GM18868 (cell line): Measurements from ENCODE around the gene RPTOR.

Experiments used
- ATAC-seq: cut with Tn5 transposase; IDR thresholded peaks from one replicate; pipeline ENCODE4 v1.9.1; 2021; ENCODE audit warnings: mild to moderate bottlenecking, moderate library complexity; ENCODE audit not compliant: unreplicated experiment

The RPTOR gene

DNA sequence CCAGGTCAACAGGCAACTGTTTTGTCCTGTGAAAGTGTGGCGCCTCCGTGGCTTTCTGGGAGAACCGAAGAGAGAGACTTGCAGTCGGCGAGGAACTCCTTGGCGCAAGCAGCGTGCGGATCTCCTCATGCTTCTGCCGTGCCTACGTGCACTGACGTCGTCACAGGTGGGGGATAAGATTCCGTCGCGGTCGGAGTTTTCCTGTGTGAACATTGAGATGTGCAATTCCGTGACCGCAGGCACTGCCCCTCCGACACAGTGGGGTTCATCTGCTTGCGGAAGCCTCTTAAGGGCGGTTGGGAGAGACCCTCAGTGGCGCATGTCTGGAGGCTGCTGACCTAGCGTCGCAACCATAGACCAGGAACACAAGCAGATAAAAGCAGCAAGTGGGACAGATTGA is 234.7 kb downstream of the RPTOR start:
- no peak for ATAC-seq

DNA sequence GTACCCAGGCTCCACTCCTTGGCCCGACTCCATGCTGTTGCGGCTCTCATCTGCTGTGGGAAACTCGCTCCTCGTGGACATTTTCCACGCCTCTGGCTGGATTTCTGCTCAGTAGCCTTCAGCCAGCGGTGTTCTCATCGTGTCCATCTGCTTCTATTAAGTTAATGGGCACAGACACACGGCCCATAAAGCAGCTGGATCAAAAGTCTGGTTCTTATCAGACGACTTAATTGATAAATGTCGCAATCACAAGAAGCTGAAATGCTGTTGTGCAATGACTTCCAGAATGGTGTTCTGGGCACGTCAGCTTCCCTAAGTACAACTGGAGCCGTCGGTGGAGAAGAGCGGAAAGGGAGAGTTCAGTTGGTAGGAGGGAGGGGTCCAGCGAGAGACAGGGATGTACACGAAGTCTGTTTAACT is 235.3 kb downstream of the RPTOR start:
- ATAC-seq, result no peak

DNA sequence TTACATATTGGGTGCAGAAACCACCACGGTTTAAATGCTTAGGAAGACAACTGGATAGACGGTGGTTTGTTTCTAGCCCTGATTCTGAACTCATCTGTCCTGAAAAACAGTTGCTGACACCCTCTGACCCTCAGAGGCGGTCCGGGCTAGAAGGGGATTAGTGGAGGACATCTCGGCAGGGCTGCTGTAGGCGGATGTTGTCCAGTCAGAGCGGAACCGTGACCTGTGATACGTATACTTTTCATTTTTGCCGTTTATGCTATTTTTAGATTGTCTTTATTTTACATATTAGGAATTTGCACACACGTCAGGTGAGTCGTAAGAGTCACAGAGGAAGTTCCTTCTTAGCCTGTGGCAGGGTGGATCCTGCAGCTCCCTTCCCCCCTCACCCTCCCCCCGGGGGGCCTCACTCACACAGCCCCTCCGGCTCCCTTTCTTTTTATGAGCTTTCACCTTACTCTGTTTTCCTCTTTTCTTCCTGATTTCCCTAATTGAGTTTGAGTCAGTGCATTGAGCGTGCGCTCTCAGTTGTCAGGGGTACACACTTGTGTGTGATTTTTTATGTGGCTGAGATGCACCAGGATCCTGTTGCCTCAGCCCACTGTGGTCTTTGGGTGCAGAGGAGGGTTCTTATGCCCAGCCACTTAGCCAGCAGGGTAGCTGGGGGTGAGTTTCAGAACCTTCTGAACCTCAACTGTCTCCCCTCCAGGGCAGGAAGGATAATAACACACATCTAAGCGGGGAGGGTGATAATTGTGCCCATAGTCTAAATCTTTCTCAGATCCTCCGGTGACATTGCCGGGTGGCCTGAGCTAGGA is 236.0 kb downstream of the RPTOR start:
- peak; percentile 67 for ATAC-seq

DNA sequence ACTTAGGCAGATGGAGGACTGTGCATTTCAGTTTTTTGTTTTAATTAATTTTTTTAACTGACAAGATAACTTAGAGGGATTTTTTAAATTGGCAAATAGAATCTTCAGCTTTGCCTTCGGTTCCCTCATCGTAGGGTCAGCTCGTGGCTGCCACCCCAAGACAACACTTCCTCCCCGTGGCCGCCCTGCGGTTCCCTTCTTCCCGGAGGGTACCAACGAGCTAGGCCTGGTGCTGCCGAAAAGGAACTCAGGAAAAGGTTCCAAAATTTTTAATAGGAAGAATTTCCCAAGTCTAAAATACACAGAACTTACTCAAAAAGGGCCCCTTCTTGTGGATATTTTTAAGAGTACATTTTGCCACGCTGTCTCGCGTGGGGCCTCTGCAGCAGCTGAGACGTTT is 236.6 kb downstream of the RPTOR start:
- ATAC-seq, result no peak

DNA sequence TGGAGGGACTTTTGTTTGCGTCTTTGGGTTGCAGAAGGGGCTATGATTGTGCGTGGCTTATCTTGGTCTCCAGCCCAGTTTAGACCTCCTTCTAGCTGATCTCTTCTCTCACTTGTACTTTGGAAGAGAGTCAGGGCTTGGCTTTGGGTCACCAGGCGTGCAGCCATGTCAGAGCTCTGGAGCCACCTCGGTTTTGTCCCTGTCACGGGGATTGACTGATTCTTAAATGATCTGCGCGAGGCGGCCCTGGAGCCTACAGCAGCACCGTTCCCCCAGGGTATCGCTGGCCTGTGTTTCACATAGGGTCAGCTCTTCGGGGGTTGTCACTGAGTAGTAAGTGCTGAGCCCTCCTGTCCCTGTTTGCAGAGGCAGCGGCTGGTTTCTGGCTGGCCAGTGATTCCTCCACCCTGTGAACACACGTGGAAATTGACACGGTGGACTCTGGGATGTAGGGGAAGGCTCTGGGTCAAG is 237.2 kb downstream of the RPTOR start:
- ATAC-seq, result no peak

DNA sequence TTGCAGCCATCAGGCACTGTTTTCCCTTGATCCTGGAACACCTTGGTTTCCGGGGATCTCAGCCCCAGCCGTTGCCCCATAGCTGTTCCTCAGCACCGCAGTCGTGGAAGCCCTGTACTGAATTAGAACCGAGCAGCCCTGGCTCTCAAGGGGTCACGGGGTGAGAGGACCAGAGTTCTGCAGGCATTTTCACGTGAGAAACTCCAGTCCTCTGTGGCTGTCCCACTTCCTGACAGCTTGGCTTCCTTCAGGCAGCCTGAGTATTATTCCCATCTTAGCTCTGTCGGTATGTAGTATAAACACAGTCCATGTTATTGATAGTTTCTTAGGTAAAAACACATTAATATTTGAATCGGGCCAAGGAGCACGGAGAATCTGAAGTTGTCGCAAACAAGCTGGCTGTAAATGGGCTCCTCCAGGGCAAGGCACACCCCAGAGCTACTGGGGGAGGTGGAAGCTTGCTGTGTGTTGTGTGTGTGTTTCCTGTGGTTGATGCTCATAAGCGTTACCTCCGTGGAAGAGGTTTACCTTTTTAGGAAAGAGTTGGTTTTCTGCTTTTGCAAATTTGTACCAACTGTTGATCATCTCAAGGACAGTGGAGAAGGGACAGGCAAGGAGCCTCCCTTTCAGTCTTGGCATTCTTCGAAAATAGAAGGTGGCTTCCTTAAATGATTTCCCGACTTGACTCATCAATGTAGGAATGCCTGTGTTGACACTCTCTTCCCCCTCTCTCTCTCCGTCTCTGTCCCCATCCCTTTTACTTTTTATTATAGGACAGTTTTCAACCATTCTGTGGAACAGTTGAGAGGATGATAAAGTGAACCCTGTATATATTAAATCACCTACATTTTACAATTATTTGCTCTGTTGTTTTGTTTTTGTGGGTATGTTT is 238.1 kb downstream of the RPTOR start:
- ATAC-seq, result no peak

DNA sequence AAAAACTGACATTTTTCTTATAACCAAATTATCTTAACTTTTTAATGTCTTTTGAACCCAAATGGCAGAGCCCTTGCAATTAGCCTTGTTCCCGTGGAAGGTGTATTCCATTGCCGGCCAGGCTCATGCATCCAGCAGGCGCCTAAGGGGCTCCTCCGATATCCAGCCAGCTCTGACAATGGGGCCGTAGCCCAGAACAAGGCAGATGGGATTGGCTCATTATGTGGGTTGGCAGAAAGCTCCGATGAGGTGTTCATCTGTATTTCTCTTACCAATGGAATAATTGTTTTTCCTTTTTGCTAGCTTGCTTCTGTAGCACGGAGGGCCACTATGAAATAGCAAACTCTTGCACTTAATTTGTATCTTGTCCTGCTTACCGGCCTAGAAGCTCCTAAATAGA is 238.8 kb downstream of the RPTOR start:
- no peak for ATAC-seq

DNA sequence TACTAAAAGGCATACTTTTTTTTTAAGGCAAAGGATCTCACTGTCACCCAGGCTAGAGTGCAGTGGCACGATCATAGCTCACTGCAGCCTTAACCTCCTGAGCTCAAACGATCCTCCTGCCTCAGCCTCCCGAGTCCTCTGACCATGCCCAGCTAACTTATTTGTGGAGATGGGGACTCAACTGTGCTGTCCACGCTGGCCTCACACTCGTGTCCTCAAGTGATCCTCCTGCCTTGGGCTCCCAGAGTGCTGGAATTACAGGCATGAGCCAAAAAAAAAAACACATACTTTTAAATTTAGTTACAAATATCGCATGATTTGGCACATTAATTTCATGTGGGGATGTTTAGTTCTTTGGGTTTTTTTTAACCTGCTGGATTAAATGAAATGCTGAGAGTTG is 239.3 kb downstream of the RPTOR start:
- ATAC-seq, result no peak

DNA sequence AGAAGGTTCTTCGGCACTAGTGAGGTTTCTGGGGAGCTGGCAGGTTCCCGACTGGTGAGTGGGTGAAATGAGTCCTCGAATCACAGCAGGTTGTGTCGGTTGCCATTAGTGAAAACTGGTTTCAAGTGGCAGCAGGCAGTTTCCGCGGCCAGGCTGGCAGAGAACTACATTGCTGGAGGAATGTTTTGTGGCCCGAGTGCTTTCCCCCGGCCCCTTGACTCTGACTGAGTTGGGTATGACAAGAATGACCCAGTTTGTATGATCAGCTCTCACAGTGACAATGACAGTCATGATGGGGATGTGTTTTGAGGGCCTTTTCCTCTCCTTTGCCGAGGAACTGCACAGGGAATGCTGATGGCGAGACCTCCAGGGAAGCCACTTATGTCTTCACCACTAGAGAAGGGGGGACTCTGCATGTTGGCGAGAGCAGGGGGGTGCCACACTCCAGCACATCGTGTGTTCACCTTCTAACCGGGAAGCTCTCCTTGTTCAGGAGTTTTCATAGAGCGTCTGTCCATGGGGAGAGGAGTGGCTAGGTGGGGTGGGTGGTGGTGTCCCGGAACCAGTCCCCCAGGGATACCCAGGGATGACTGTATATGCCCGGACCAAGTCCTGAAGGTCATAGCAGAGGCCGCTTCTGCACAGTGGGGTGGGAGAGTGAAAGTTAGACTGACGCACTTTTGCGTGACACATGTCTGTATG is 241.0 kb downstream of the RPTOR start:
- no peak for ATAC-seq

DNA sequence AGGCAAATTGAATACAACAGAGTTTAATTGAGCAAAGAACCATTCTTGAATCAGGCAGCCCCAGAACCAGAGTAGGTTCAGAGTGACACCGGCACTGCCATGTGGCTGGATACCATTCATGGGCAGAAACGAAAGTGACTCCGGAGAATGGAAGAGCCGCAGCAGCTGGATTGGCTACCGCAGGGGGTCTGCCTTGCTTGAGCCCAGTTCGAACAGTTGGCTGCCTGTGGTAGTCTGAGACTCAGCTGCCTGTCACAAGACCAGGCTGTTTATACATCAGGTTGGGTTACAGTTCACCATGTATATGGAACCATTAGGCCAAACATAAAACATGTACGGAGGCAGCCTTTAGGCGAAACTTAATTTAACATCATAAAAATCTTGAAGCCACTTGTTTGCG is 241.8 kb downstream of the RPTOR start:
- no peak for ATAC-seq

DNA sequence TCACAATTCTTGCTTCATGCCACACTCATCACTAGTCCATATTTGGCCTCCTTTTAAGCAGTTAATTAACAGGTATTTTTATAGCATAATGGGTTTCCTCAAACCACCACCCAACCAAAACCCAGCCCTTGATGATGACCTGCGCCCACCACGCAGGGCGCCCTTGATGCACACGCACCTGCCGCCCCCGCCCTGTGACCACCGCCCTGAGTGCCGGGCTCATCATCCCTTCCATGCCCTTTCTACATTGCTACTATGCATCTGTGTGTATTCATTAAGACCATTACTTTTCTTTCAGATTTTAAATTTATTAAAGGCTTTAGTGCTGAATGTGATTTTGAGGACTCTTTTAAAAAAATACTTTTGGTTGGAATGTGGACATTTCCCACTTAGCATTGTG is 242.2 kb downstream of the RPTOR start:
- no peak for ATAC-seq

DNA sequence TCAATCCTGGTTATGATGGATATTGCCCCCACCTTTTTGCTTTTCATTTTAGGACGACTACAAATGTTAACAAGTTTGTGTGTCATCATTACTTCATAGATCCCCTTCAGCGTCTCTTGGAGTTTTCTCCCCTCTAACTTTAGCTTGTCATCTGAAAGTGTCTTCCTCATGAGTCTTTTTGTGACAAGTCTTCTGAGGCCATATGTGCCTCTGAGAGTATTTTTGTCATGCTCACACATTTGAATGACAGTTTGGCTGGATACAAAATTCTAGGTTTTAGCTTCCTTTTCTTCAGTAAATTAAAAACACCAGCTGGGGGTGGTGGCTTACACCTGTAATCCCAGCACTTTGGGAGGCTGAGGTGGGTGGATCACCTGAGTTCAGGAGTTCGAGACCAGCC is 243.2 kb downstream of the RPTOR start:
- ATAC-seq, result no peak

DNA sequence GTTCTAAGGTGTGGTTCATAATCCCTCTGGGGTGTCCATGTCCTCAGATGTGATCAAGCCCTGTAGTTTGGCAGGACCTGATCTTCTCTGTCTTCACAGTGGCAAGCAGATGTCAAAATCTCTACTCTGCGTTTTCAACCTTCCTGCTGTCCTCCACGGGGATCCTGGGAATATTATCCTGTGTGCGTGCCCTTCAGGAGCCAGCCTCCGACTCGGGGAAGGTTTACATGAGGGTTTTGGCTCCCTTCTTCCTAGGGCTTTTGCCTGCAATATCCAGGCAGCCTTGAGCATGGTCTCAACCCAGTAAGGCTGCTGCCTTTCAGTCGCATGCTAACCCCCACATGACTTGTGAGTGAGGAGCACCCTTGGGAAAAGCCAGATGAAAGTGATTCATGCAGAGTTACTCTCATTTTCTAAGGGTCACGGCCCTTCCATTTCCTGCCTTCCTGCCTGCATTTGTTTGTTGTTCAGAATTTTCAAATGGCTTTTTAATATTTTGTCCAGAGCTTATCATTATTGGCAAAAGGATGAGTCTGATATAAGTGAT is 244.8 kb downstream of the RPTOR start:
- ATAC-seq, result peak; percentile 56

DNA sequence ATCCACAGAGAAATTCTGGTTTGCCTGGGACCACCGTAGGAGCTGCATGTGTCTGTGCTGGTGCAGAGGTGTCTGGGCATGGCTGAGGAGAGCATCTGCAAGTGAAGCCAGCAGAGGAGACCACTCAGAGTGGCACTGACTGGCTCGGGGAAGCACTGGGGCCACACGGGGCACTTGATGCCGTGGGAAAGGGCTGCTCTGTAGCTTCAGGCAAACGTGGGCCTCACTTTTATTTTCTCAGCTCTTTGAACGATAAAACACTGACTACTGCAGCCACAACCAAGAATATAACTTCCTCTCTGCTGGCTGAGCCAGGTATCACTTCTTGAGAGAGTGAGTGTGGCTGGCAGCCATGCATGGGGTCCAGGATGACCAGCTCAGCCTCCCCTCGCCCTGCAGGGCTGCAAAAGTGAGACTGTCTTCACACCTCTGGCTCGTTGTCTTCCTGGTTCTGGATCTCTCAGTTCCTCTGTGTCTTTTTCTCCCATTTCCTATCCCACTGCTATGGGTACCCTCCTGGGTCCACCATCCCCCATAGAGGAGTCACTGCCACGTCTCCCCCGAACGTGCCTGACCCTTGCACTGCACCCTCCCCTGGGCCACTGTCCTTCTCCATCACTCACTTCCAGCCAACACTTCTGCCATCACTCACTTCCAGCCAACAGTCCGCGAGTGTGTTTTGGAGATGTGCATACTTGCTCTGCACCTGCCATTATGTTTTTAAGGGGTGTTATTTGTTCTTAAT is 245.6 kb downstream of the RPTOR start:
- peak; percentile 76 for ATAC-seq

DNA sequence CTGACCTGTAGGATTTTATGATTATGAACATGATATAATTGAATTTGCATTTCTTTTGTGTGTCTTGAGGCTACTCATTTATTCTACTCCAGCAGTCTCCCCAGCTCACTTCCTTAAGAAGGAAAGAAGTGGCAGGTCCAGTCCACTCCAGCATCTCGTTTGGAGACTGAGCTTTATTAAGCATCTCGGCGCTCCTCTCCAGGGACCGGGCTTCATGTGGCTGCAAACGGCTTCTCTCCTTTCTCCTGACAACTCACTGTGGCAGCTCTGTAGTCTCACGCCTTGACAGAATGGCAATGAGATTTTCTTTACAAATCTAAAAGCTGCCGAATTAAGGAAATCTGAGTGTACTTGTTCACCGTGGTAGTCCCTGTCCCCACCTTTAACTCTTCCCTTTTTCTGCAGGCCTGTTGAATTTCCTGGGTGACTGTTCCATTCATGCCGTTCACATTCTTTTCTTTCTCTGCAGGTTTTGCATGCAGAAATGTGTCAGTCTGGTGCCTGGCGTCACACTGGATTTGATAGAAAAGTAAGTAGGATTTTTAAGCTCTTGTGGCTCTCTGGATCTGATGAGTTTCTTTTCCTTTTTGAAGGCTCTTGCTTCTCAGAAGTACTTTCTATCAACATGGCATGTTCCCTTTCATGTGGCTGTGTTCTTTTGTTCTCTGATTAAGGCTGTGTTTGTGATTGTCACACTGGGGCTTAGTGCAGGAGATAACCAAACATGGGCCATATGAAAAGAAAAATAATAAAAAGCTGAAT is 246.5 kb downstream of the RPTOR start:
- ATAC-seq, result no peak

DNA sequence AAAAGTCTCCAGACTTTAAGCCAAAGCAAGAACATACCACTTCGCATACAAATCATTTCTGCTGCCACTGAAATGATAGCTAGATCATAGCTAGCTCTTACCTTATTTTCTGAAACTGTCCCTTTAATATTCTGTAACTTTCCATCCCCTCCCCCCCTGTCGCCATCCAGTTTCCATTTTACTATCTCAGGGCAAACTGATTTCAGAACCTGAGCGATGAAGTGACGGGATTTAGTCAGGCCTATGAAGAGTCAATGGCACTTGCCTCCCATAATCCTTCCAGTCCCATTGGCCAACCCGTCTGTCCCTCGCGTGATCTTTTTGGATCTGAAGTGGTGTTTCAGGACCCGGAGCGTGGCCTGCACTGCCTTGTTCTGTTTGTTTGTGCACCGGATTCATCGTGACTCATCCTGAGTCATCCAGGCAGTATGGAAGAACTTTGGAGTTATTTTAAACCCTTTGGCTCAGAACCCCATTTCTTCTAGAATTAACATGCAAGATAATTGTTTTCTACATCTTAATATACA is 247.2 kb downstream of the RPTOR start:
- no peak for ATAC-seq

DNA sequence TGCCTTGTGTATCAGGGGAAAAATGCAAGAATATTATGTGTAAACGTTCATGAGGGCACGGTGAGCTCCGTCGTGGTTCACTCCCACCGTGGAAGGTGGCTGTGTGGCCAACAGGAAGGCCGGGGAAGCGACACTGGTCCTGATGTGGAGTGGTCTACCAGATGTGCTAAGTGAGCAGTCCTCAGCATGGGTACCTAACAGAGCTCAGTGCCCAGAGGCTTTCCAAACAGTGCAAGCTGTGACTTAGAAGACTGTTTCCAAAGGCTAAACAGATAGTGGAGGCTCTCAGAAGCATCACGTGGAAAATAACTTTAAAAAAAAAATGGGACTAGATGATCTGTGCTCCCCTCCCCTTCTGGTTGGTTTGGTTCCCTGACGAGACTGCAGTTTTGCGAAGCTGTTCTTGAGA is 247.7 kb downstream of the RPTOR start:
- no peak for ATAC-seq

DNA sequence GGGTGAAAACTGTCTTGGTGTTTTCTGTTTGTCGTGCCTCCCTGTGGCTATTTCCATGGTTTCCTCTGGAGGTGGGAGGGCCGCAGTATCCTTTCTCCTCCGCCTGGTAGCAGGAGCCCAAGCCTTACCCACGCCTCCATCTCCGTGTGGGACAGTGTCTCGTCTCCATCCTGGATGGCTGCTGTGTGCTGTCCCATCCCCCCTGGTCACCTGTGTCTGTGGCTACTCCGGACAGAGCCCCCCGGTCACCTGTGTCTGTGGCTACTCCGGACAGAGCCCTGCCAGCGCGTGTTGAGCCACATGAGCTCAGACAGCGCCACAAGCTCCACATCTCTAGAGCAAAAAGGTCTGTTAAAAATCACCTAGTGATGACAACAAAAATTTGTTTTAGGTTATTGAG is 248.8 kb downstream of the RPTOR start:
- no peak for ATAC-seq

DNA sequence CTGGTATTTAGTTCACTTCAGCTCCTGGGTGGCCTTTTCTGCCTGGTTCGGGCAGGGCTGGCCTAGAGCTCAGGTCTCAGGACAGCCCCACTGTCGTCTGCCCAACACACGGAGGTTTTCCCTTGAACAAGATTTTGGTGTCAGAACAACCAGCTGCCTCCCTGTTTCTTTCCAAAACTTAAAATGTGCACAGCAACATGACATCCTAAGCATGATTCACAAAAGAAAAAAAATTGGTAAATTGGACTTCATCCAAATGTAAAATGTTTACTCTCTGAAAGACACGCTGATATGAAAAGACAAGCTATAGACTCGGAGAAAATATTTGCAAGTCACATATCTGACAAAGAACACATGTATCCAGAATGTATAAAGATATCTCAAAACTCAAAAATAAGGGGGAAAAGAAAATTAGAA is 249.2 kb downstream of the RPTOR start:
- ATAC-seq, result no peak
